Effector CD4-positive, alpha-beta T cell (primary cell): Measurements from ENCODE around the gene KCNA10.
"Not testable (repeated sequence)": the region's sequence is repeated elsewhere in the genome, so short reads cannot be mapped to it uniquely, and the experiment has no call there.

Experiments used
- DNase-seq: peaks from one replicate; pipeline ENCODE4 v3.0.0-alpha.2; 2020

Gene KCNA10

GRCh38 chr1:110533230-110533629, 14.3 kb upstream of the KCNA10 start:
- no peak for DNase-seq

DNA sequence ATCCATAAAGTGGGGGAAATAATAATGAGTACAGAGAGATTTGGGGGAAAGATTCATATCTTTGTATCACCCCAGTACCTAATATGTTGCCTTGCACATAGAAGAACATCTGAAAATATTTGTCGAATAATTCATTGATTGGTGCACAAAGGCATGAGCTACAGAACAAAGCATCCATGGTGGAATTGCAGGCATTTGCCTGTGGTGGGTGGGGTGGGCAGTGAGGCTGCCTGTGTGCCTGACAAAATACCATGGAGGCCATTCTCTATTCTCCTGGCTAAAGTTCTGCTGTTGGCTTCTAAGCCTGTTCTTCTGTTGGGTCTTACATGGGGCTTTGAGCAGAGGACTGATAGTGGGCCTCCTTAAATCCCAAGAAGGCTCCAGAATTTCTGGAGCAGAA, 10.0 kb upstream of the KCNA10 start:
- no peak for DNase-seq

GRCh38 chr1:110526201-110526780, 7.3 kb upstream of the KCNA10 start:
- no peak for DNase-seq

DNA sequence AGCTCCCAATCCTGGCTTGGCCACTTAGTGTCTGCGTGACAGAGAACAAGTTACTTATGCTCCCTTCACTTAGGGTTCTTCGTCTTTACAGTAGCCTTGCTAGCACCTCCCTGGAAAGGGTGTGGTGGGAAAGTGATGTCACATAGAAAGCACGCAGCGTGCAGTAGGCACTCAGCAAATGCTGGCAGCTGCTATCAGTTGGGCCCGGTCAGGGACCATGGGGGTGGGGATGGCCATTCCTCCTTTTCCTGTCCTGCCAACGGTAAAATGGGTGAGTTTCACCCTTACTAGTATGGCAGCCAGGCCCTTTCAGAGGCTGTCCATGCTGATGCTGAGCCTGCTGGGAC, 6.2 kb upstream of the KCNA10 start:
- DNase-seq: no peak

DNA sequence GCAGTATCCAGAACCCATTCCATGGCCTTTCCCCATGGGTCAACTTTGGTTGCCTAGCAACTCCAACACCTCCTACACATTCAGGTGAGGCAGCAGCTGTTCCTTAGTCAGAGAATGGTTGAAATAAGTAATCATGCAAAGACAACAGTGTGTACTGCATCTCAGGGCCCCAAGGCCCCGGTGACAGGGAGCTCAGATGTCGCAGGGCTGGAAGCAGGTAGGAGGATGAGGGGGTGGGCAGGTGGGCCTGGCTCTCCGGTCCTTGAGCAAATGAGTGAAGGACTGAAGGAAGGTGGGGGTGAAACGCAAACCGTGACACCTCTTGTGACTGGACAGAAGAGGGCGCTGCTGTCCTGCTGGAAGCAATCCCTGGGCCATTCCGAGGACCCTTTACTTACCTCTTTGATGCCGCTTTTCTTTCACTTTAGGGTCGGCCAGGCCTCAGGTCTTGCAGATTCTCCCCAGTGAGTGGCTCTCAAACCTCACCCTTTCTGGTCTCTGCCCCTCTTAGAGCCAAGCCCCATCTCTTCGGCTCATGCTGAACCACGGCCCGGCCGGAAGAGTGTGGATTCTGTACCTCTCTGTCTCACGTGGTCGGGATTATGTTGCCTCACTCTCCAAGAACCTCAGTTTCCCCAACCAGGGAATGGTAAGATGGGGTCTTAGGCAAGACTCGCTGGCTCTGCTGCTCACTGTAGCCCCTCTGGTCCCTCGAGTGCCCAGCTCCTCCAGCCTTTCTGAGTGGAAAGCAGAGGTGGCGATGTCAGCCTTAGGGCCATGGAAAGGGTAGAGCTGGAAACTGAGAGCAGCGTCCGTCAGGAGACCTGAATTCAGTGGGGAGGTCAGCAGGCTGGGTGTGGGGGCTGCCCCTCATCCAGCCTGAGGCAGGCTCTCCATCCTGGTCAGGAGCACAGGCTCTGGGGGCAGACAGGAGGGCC, 5.6 kb upstream of the KCNA10 start:
- peak; percentile 32 for DNase-seq

GRCh38 chr1:110523011-110523410, 4.0 kb upstream of the KCNA10 start:
- DNase-seq: no peak

DNA sequence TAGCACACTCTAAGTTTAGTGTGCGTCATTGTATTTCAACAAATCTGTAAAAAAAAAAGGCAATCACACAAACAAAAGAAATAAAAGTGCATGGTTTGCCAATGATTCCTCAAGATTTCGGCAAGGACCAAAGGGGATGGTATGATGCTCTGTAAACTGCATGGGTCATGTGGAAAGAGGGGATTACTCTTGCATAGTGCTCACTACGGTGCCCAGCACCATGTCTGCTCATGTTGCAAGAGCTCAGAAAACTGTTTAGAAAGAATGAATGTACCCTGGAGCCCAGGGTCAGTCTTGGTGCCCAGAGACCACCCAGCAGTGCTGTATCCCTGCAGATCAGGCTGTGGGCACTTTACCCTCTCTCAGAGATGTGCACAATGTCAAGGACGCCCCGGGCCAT, 3.6 kb upstream of the KCNA10 start:
- no peak for DNase-seq

DNA sequence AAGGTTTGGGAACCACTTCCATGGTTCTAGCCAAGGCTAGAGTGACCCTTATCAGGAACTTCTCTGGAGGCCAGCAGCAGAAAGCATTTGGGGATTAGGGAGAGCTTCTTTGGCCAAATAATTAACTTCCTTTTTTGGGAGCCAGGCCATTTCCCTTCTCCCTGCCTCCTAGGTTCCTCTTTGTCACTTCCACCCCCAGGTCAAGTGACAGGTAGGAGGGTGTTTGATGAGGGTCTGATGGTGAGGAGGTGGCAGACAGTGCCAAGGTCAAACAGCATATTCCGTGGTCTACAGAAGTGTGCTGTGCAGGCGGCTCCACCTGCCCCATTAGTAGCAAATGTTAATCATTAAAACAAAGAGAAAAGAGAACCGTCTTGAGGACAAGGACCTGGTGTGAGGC, 1.9 kb upstream of the KCNA10 start:
- no peak for DNase-seq

GRCh38 chr1:110515891-110516290, 3.1 kb downstream of the KCNA10 start:
- no peak for DNase-seq

DNA sequence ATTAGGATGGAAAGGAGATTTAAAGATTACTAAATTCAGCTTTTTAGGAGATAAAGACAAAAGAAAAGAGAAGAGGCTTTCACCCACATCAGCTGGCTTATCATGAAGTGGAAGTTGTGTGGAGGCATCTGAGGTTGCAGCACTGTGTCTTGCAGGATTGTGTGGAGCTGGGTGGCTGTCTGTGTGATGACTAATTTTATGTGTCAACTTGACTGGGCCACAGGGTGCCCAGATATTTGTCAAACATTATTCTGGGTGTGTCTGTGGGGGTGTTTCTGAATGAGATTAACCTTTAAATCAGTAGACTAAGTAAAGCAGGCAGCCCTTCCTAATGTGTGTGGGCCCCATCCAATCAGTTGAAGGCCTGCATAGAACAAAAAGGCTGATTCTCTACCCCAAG, 3.9 kb downstream of the KCNA10 start:
- no peak for DNase-seq

DNA sequence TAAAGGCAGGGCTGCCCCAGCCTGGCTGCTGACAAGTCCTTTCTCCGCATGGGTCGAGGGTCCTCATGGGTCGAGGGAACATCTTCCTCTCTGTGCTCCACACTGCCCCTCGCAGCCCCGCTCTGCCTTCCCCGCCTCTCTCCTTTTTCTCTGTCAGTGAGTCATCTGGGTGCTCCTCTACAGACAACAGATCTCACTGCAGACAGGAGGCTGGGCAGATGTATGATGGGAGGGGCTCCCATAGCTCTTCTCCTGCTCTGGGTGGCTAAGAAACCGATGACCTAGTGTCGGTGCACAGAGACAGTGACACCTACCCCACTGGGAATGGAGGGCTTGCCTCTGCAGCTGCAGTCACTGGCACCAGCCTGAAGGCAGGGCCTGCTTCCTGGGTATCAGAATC, 5.5 kb downstream of the KCNA10 start:
- no peak for DNase-seq

GRCh38 chr1:110511436-110511835, 7.5 kb downstream of the KCNA10 start:
- DNase-seq: no peak

- DNase-seq: not testable (repeated sequence)
These were observed 8.1 kb downstream of the KCNA10 start for GRCh38 chr1:110510921-110511320.

GRCh38 chr1:110509655-110510054, 9.3 kb downstream of the KCNA10 start:
- no peak for DNase-seq

DNA sequence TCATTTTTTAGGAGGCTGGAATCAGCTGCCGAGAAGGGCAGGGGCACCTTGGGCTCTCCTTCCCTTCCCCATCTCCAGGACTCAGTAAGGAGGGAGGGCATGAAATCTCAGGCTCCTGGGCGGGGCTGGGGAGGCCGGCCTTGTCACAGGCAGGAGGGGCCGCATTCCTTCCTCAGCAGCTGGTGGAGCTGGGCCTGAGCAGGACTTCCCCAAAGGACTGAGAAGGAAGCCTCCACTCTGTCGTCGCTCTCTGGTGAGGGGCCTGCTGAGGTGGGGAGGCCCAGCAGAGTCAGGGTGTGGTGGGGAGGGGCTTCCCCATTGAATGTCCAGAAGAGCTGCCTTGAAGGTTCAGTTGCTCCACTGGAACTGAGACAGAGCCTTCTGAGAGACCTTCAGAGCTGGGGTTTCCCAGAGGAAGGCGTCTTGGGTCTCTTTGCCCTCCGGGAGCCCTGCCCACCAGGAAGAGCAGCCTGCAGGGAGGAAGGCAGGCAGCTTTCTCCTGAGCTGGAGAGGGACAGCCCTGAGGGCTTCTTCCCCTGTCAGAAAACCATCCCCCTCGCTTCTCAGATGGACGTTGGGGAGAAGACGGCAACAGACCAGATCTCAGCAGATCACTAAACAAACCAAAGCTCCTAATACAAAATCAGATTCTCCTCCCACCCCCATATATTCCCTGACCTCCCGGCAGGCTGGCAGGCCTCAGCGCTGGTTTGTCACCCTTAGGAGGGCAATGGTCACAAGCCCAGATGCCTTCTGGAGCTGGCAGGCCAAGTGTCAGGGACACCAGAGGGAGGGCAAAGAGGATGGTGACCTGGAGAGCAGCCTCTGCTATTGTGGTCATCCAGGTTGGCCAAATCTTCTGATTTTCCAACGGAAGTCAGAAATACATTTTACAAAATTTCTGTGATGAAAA, 10.7 kb downstream of the KCNA10 start:
- DNase-seq: no peak

GRCh38 chr1:110506541-110506940, 12.4 kb downstream of the KCNA10 start:
- DNase-seq: no peak

DNA sequence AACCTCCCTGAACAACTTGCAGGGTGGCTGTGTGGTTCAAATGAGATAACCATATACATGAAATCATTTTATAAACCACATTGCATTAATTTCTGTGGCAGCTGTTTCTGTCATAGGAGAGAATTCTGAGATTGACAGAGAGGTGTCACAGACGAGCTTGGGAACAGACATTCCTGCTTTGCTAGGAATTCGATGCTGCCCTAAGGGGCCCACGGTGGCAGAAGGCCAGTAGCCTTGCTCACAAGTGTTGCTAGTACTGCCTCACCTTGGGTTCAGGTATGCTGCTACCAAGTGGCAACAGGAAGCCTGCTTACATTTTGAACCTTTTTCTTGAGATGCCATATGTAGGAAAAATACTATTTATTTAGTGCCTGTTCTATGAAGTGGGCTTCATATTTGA, 13.4 kb downstream of the KCNA10 start:
- no peak for DNase-seq

DNA sequence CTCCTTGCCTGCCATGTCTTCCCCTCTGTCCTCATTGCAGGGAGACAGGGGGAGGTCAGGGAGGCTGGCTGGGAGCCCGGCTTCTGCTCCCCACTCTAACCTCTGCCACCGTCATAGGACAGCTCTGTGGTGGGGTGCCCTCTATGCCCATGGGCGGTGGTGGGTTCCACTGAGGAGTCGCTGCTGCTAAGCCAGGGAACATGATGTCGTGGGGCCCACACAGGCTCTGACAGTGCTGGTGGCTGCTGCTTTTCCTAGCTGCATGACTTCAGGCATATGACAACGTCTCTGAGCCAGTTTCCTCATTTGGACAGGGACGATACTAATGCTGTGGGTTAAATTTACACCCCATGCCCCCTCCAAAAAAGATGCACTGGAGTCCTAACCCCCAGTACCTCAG, 14.7 kb downstream of the KCNA10 start:
- DNase-seq: no peak

DNA sequence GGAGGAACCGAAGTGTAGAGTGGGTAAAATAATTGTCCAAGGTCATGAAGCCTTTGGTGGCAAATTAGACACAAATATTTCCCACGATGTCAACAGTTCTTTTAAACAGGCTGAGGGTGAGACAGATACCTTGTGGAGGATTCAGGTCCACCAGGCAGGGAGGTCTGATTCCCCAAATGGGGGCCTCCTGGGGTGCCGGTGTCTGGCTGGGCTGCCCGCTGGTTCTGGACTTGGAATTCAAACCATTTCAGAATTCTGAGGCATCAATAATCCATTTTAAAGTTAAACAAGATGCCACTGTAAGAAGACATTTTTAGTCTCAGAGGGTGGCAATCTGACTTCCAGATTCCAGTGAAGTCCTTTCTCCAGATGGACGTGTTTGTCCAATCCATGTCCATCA, 15.5 kb downstream of the KCNA10 start:
- no peak for DNase-seq

- no peak for DNase-seq
These were observed 16.4 kb downstream of the KCNA10 start for GRCh38 chr1:110502402-110503151.

DNA sequence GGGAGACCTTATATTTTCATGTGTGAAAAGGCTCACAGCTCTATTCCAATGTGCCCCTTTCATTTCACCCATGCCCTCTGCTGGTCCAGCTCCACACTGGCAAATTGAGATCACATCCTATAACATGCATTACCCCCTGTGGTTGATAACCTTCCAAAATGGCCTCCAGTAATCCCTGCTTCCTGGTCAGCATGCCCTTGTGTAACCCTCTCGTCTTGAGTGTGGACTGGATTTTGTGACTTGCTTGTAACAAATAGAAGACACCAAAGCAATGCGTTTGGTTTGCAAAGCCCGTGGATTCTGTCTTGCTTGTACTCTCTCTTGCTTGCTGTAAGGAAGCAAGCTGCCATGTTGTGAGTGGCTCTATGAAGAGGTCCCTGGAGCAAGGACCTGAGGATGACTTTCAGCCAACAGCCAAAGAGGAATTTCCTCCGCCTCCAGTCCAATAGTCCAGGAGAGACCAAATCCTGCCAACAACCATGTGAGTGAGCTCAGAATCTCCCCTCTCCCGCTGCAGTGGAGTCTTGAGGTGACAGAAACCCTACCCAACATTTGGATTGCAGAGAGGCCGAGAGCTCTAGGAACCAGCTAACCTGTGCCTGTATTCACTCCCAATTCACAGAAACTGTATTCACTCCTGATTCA, 17.4 kb downstream of the KCNA10 start:
- no peak for DNase-seq

- DNase-seq: no peak
These were observed 20.7 kb downstream of the KCNA10 start for GRCh38 chr1:110498270-110498669.
